RWPE1 (cell line): Measurements from ENCODE around the gene DNAAF5.

Experiments used
- CTCF ChIA-PET: fragments of 350-600 bp; sonication (Branson Sonifier 250); formaldehyde crosslinking; extraction: SDS; loops from one replicate; lab custom pipeline; 2021; lab: Yijun Ruan, JAX
- POLR2A ChIA-PET: fragments of 400-600 bp; formaldehyde crosslinking; extraction: SDS; loops from one replicate; lab custom pipeline; 2020; ENCODE audit warnings: antibody characterized with exemption; ENCODE audit not compliant: low non-redundant PET; lab: Yijun Ruan, JAX
- DNase-seq: peaks from one replicate; pipeline ENCODE4 v3.0.0; 2012; ENCODE audit warnings: low spot score
- H3K27ac ChIP-seq: fragments of 450-650 bp; 2 replicates; pipeline ENCODE4 v1.5.1; 2017
- TF ChIP-seq, protein P1 (sequence below): fragments of 450-650 bp; conservative IDR thresholded peaks from 2 replicates; pipeline ENCODE4 v1.5.1; 2017; ENCODE audit warnings: low read depth, mild to moderate bottlenecking

DNAAF5 gene

DNA sequence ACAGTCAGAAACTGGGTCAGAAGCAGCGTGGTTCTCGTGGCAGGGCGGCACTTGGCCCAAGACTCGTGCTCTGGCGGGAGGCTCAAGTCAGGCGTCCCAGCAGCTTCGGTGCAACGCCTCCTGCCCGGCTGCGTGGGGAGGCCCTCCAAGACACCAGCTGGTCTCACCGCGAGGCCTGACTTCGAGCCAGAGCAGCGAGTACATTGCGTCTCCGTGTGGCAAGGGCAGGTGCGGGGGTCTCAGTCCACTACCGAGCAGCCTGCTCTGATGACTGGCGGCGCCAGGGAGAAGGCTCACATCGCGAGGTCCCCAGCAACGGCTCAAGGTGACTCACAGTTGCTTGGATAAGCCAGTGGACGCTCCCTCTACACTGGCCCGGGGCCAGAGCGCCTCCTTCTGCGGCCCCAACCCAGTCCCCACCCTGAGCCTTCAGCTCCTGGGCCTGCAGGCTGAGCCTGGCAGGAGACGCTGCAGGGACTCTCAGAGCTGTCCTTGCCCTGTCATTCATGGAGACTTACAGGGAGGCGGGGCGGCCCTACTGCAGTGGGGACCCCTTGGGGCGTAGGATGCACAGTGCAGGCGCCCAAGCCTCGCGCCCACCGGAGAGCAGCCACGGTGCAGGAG is 42.5 kb downstream of the DNAAF5 start:
- POLR2A ChIA-PET = no interaction called here
- TF ChIP-seq, protein P1, sequence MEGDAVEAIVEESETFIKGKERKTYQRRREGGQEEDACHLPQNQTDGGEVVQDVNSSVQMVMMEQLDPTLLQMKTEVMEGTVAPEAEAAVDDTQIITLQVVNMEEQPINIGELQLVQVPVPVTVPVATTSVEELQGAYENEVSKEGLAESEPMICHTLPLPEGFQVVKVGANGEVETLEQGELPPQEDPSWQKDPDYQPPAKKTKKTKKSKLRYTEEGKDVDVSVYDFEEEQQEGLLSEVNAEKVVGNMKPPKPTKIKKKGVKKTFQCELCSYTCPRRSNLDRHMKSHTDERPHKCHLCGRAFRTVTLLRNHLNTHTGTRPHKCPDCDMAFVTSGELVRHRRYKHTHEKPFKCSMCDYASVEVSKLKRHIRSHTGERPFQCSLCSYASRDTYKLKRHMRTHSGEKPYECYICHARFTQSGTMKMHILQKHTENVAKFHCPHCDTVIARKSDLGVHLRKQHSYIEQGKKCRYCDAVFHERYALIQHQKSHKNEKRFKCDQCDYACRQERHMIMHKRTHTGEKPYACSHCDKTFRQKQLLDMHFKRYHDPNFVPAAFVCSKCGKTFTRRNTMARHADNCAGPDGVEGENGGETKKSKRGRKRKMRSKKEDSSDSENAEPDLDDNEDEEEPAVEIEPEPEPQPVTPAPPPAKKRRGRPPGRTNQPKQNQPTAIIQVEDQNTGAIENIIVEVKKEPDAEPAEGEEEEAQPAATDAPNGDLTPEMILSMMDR = no peak
- CTCF ChIA-PET = interaction anchor here (0.6 kb wide), 1 partner anchor 455 kb away, joined by 3 read pairs; no protein-coding TSS in a partner anchor
- no peak for DNase-seq
- H3K27ac ChIP-seq = peak overlapping the region; percentile 75

DNA sequence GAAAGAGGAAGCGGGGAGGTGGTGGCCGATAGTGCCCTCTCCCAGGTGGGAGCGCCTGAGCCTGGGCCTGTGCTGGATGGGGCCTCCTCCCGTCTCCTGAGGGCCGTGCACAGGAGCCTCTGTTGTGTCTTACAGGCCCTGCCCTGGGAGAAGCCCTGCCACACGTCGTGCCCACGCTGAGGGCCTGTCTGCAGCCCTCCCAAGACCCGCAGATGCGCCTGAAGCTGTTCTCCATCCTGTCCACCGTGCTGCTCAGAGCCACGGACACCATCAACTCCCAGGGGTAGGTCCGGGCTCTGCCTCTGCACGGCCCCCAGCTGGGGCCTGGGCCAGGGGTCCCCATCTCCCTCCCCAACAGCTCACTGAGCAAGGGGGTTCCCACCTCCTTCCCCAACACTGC is 43.8 kb downstream of the DNAAF5 start:
- ChIA-PET POLR2A (no interaction called here), CTCF (no interaction called here)
- no peak for DNase-seq
- peak overlapping the region; percentile 75 for H3K27ac ChIP-seq
- TF ChIP-seq, protein P1 = no peak

DNA sequence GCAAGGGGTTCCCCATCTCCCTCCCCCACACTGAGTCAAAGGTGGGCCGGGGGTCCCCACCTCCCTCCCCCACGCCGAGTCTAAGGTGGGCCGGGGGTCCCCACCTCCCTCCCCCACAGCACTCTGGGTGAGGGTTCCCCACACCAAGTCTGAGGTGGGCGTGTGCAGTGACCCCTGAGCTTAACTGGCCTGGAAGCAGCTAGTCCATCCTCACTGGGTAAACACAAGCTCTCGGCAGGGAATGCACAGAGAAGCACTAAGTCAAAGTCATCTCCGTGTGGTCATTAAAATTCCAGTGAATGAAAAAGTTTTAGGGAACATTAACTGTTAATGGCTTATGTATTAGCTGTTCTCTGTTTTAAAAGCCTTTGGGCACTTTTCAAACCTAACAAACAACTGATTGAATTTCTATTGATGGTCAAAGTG is 44.3 kb downstream of the DNAAF5 start:
- ChIA-PET CTCF (interaction anchor here (0.7 to 1.0 kb wide), 3 partner anchors 9 to 449 kb away, joined by 3 read pairs; no protein-coding TSS in a partner anchor), POLR2A (no interaction called here)
- H3K27ac ChIP-seq = peak overlapping the region; percentile 75
- TF ChIP-seq, protein P1 = no peak
- DNase-seq = no peak

DNA sequence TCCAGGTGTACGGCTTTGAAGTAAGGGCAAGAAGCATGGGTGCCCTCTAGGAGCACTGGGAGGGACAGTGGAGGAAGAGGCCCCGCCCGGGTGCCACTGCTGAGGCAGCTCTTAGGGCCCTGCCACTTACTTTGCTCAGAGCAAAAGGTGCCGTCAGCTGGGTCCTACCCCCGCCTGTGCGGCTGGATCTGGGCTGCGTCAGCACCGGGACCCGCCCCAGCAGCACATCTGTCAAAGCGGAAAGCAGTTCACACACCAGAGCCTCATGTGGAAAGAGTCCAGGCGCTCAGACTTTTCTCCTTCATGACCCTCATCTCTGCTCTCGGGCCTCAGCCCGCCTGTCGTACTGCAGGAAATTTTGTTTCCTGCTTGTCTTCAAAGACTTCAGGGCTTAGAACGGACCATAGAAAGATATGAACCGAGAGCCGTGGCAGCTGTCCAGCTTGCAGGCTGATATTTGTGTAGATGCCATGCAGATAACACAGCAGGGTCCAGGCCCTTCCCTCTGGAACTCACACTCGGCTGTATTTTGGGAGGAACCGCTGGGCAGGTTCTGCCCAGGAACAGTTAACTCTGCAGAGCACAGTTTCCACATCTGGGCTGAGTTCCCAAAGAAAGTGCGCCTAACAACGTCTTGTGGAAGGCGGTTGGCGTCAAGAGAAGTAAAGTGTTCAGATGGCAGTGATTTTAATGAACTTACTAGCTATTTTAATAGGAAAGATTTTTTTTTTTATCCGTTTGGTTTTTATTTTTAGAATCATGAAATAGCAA is 44.9 kb downstream of the DNAAF5 start:
- CTCF ChIA-PET = interaction anchor here (0.6 to 1.0 kb wide), 4 partner anchors 9 to 450 kb away, joined by 3 read pairs; no protein-coding TSS in a partner anchor
- DNase-seq = no peak
- POLR2A ChIA-PET = no interaction called here
- peak overlapping the region; percentile 75 for H3K27ac ChIP-seq
- TF ChIP-seq, protein P1 = no peak

DNA sequence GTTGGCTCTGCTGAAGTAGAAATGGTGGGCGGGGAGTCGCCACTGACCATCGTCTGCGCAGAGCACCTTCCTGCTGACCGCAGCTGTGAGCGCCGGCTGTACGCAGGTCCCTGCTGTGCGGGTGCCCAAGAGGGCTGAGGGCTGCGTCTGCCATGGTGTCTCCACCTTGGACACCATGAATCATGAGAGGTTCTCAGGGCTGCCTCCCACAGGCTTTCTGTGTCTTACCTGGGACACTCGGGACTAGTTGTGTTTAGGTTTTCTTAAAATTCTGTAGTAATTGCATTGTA is 45.5 kb downstream of the DNAAF5 start:
- ChIA-PET CTCF (interaction anchor here (0.6 kb wide), 1 partner anchor 250 kb away, joined by 3 read pairs; no protein-coding TSS in a partner anchor), POLR2A (no interaction called here)
- peak overlapping the region; percentile 75 for H3K27ac ChIP-seq
- TF ChIP-seq, protein P1 = no peak
- DNase-seq = no peak

DNA sequence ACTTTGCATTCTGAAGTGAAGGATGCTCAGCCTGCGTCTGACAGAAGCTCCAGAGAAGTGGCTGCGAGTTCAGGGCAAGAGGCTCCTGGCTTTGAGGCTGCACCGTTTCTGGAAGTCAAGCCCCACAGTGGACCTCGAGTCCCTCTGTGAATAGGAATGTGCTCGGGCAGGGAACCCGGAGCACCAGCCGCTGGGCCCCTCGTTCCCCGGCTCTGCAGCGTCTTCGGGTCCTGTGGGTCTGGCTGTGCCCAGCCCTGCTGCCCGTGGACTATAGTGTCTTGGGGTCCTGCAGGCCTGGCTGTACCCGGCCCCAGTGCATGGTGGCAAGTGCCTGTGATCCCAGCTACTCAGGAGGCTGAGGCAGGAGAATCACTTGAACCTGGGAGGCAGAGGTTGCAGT is 45.9 kb downstream of the DNAAF5 start:
- peak overlapping the region; percentile 75 for H3K27ac ChIP-seq
- ChIA-PET CTCF (no interaction called here), POLR2A (interaction anchor here (0.6 kb wide), 1 partner anchor 18 kb away, joined by 4 read pairs; no protein-coding TSS in a partner anchor)
- DNase-seq = no peak
- TF ChIP-seq, protein P1 = no peak
